WTC11 (cell line): ENCODE results near the gene TACC2. TPM values are rescaled to one million over a fixed set of nuclear protein-coding genes. Genes with fewer than 3 reads are reported as not detected.

Source experiments
- ATAC-seq: fragments of 200-7000 bp; cut with Tn5 transposase; 2 replicates; pipeline ENCODE4 v1.10.0; 2021; ENCODE audit warnings: mild to moderate bottlenecking, moderate library complexity
- CTCF ChIA-PET: fragments of 300-600 bp; sonication (Branson Sonifier 250); formaldehyde crosslinking; loops from one replicate; lab custom pipeline; 2021; ENCODE audit warnings: antibody characterized with exemption; lab: Charles Lee
- POLR2A ChIA-PET: fragments of 350-600 bp; sonication (Branson Sonifier 250); formaldehyde crosslinking; loops from one replicate; lab custom pipeline; 2021; ENCODE audit warnings: antibody characterized with exemption; lab: Charles Lee
- DNase-seq: peaks from one replicate; pipeline ENCODE4 v3.0.0; 2021; ENCODE audit warnings: low spot score
- H3K27ac Mint-ChIP-seq: 2 replicates; pipeline ENCODE4 v1.8.0; 2021; ENCODE audit warnings: mixed read lengths
- H3K27me3 Mint-ChIP-seq: 2 replicates; pipeline ENCODE4 v1.8.0; 2021; ENCODE audit warnings: low read depth, mild to moderate bottlenecking, moderate library complexity, mixed read lengths
- H3K36me3 Mint-ChIP-seq: 2 replicates; pipeline ENCODE4 v1.8.0; 2021; ENCODE audit warnings: mixed read lengths
- H3K4me1 Mint-ChIP-seq: 2 replicates; pipeline ENCODE4 v1.8.0; 2022; ENCODE audit warnings: mixed read lengths
- H3K4me3 Mint-ChIP-seq: 2 replicates; pipeline ENCODE4 v1.8.0; 2021; ENCODE audit warnings: mild to moderate bottlenecking, moderate library complexity, mixed read lengths
- H3K9me3 Mint-ChIP-seq: 2 replicates; pipeline ENCODE4 v1.8.0; 2021; ENCODE audit warnings: mixed read lengths
- EMX1 ChIP-seq: fragments of 250-450 bp; sonication (Bioruptor Pico); IDR thresholded peaks from 2 replicates; pipeline ENCODE4 v1.8.0; 2021; ENCODE audit warnings: mild to moderate bottlenecking
- GABPB1 ChIP-seq: sonication (generic); formaldehyde crosslinking; IDR thresholded peaks from 2 replicates; pipeline ENCODE4 v1.8.1; 2023; ENCODE audit warnings: mild to moderate bottlenecking, missing genetic modification reagents
- HMGXB4 ChIP-seq: sonication (generic); formaldehyde crosslinking; IDR thresholded peaks from 2 replicates; pipeline ENCODE4 v1.8.1; 2023; ENCODE audit warnings: mild to moderate bottlenecking, moderate library complexity, missing genetic modification reagents
- RELA ChIP-seq: sonication (generic); formaldehyde crosslinking; IDR thresholded peaks from 2 replicates; pipeline ENCODE4 v1.8.1; 2022; ENCODE audit warnings: missing genetic modification reagents, mild to moderate bottlenecking, borderline replicate concordance
- RORB ChIP-seq: fragments of 250-450 bp; sonication (Bioruptor Pico); IDR thresholded peaks from 2 replicates; pipeline ENCODE4 v1.9.0; 2021; ENCODE audit warnings: mild to moderate bottlenecking
- TP53 ChIP-seq: sonication (generic); formaldehyde crosslinking; IDR thresholded peaks from 2 replicates; pipeline ENCODE4 v1.8.1; 2023; ENCODE audit warnings: mild to moderate bottlenecking, missing genetic modification reagents
- ZMAT4 ChIP-seq: fragments of 250-450 bp; sonication (Bioruptor Pico); IDR thresholded peaks from 2 replicates; pipeline ENCODE4 v1.9.0; 2021; ENCODE audit warnings: mild to moderate bottlenecking
- total RNA-seq: library from RNA; stranded (reverse); gene quantifications from 3 replicates; pipeline ENCODE4 v1.2.3, GENCODE V29; 2021
- TF ChIP-seq, protein P1 (sequence below): sonication (generic); formaldehyde crosslinking; IDR thresholded peaks from 2 replicates; pipeline ENCODE4 v1.8.0; 2022; ENCODE audit warnings: mild to moderate bottlenecking, missing genetic modification reagents
- TF ChIP-seq, protein P2 (sequence below): sonication (generic); formaldehyde crosslinking; IDR thresholded peaks from 2 replicates; pipeline ENCODE4 v1.8.0; 2022; ENCODE audit warnings: mild to moderate bottlenecking, missing genetic modification reagents
- TF ChIP-seq, protein P3 (sequence below): sonication (generic); formaldehyde crosslinking; IDR thresholded peaks from 2 replicates; pipeline ENCODE4 v1.8.1; 2022; ENCODE audit warnings: mild to moderate bottlenecking, moderate library complexity, missing genetic modification reagents
- TF ChIP-seq, protein P4 (sequence below): sonication (generic); formaldehyde crosslinking; IDR thresholded peaks from 2 replicates; pipeline ENCODE4 v1.8.0; 2022; ENCODE audit warnings: missing genetic modification reagents

TACC2 gene
- total RNA-seq, 1 experiment from 2014 or later = 28.9 TPM

DNA sequence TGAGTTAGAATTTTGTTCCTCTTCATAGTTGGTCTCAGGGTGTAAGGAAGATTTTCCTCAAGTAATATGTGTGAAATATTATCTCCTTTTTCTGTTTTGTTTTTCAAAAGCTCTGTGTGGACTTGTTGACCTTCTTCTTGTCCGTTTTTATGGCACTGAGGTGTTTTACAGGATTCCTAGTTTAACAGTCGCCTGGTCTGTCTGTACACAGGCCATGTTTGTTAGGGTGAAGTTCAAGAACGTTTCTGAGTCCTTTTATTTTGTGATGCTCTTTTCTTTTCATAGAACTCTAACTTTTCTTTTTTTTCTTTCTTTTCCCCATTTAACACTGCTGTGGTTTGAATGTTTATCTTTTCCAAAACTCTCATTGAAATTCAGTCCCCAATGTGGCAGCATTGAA, 18.5 kb downstream of the TACC2 start (continued):
- TF ChIP-seq, protein P1, sequence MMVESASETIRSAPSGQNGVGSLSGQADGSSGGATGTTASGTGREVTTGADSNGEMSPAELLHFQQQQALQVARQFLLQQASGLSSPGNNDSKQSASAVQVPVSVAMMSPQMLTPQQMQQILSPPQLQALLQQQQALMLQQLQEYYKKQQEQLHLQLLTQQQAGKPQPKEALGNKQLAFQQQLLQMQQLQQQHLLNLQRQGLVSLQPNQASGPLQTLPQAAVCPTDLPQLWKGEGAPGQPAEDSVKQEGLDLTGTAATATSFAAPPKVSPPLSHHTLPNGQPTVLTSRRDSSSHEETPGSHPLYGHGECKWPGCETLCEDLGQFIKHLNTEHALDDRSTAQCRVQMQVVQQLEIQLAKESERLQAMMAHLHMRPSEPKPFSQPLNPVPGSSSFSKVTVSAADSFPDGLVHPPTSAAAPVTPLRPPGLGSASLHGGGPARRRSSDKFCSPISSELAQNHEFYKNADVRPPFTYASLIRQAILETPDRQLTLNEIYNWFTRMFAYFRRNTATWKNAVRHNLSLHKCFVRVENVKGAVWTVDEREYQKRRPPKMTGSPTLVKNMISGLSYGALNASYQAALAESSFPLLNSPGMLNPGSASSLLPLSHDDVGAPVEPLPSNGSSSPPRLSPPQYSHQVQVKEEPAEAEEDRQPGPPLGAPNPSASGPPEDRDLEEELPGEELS (CRISPR knock-in tag) = no peak
- TF ChIP-seq, protein P2, sequence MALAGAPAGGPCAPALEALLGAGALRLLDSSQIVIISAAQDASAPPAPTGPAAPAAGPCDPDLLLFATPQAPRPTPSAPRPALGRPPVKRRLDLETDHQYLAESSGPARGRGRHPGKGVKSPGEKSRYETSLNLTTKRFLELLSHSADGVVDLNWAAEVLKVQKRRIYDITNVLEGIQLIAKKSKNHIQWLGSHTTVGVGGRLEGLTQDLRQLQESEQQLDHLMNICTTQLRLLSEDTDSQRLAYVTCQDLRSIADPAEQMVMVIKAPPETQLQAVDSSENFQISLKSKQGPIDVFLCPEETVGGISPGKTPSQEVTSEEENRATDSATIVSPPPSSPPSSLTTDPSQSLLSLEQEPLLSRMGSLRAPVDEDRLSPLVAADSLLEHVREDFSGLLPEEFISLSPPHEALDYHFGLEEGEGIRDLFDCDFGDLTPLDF (CRISPR knock-in tag) = no peak
- TF ChIP-seq TP53 (CRISPR knock-in tag) (no peak), GABPB1 (CRISPR knock-in tag) (no peak), RELA (CRISPR knock-in tag) (no peak)
- TF ChIP-seq, protein P3, sequence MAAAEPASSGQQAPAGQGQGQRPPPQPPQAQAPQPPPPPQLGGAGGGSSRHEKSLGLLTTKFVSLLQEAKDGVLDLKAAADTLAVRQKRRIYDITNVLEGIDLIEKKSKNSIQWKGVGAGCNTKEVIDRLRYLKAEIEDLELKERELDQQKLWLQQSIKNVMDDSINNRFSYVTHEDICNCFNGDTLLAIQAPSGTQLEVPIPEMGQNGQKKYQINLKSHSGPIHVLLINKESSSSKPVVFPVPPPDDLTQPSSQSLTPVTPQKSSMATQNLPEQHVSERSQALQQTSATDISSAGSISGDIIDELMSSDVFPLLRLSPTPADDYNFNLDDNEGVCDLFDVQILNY = no peak

GRCh38 chr10:122010405-122011050, 21.6 kb downstream of the TACC2 start:
- Mint-ChIP-seq H3K4me1 (no peaks in the 10 kb centered on the region), H3K27me3 (no peaks in the 10 kb centered on the region), H3K9me3 (no peaks in the 10 kb centered on the region), H3K4me3 (no peak overlapping the region), H3K27ac (no peak overlapping the region), H3K36me3 (no peaks in the 10 kb centered on the region)
- ChIA-PET POLR2A (no interaction called here), CTCF (no interaction called here)
- no peak for ATAC-seq
- no peak for TF ChIP-seq ZMAT4 (CRISPR knock-in tag)
- TF ChIP-seq HMGXB4 (CRISPR knock-in tag) = no peak
- DNase-seq = no peak

DNA sequence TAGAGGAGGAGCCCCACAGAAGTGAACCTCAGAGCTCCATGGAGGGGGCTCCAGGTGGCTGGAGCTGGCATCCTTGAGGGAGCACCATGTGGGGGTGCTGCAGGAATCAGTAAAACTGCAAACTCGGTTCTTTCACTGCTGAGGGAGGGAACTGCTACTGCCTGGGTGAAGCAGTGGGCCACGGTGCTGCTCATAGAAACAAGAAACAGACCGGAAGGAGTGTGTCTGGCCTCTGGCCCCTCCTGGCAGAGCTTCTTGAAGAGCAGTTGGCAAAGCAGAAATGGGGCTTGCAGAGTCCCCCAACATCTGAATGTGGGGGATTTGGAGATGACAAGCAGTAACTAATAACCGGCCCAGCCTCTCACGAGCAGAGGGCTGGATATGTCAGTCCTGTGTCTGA, 23.8 kb downstream of the TACC2 start:
- no peaks in the 10 kb centered on the region for H3K9me3 Mint-ChIP-seq
- ATAC-seq (no peak), DNase-seq (no peak)
- H3K27ac Mint-ChIP-seq = no peak overlapping the region
- TF ChIP-seq, protein P4, sequence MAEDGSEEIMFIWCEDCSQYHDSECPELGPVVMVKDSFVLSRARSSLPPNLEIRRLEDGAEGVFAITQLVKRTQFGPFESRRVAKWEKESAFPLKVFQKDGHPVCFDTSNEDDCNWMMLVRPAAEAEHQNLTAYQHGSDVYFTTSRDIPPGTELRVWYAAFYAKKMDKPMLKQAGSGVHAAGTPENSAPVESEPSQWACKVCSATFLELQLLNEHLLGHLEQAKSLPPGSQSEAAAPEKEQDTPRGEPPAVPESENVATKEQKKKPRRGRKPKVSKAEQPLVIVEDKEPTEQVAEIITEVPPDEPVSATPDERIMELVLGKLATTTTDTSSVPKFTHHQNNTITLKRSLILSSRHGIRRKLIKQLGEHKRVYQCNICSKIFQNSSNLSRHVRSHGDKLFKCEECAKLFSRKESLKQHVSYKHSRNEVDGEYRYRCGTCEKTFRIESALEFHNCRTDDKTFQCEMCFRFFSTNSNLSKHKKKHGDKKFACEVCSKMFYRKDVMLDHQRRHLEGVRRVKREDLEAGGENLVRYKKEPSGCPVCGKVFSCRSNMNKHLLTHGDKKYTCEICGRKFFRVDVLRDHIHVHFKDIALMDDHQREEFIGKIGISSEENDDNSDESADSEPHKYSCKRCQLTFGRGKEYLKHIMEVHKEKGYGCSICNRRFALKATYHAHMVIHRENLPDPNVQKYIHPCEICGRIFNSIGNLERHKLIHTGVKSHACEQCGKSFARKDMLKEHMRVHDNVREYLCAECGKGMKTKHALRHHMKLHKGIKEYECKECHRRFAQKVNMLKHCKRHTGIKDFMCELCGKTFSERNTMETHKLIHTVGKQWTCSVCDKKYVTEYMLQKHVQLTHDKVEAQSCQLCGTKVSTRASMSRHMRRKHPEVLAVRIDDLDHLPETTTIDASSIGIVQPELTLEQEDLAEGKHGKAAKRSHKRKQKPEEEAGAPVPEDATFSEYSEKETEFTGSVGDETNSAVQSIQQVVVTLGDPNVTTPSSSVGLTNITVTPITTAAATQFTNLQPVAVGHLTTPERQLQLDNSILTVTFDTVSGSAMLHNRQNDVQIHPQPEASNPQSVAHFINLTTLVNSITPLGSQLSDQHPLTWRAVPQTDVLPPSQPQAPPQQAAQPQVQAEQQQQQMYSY = no peak
- TF ChIP-seq EMX1 (no peak), RORB (CRISPR knock-in tag) (no peak)
- CTCF ChIA-PET = interaction anchor here (1.2 kb wide), 1 partner anchor 39 kb away, joined by 3 read pairs; no protein-coding TSS in a partner anchor
- H3K27me3 Mint-ChIP-seq = no peaks in the 10 kb centered on the region
- H3K4me1 Mint-ChIP-seq = no peaks in the 10 kb centered on the region
- H3K36me3 Mint-ChIP-seq = no peaks in the 10 kb centered on the region
- POLR2A ChIA-PET = no interaction called here
- no peak overlapping the region for H3K4me3 Mint-ChIP-seq
